MCF 10A (cell line): ENCODE measurements around the gene FRY. TPM values are rescaled to one million over a fixed set of nuclear protein-coding genes. Genes with fewer than 3 reads are reported as not detected.
"Not testable (repeated sequence)": the region's sequence is repeated elsewhere in the genome, so short reads cannot be mapped to it uniquely, and the experiment has no call there.

Source experiments
- Bru-seq: library from RNA; stranded (reverse); fragments of 400-500 nt; gene quantifications from one replicate; lab custom pipeline; 2021; lab: Mats Ljungman, UMichigan
- BruChase-seq, 2 experiments: library from RNA; stranded (reverse); fragments of 400-500 nt; gene quantifications; one replicate each; lab custom pipeline; 2021; lab: Mats Ljungman, UMichigan
- BruUV-seq: library from RNA; stranded (reverse); fragments of 400-500 nt; replicated peaks from 2 replicates; lab custom pipeline; 2021; lab: Mats Ljungman, UMichigan
- CTCF ChIA-PET: fragments of 300-600 bp; sonication (Branson Sonifier 250); formaldehyde crosslinking; extraction: SDS; loops from one replicate; lab custom pipeline; 2021; ENCODE audit warnings: antibody characterized with exemption, inconsistent platforms; lab: Yijun Ruan, JAX
- POLR2A ChIA-PET: fragments of 300-600, 350-650 bp; sonication (Branson Sonifier 250); formaldehyde crosslinking; extraction: SDS; loops from one replicate; lab custom pipeline; 2020; ENCODE audit warnings: antibody characterized with exemption, inconsistent platforms; lab: Yijun Ruan, JAX
- DNase-seq: peaks from one replicate; pipeline ENCODE4 v3.0.0-alpha.2; 2018; ENCODE audit not compliant: unreplicated experiment
- H3K27ac Mint-ChIP-seq: one replicate; pipeline ENCODE4 v1.8.0; 2022; ENCODE audit warnings: mild to moderate bottlenecking, low read depth, mixed read lengths; ENCODE audit not compliant: unreplicated experiment
- H3K27me3 Mint-ChIP-seq: one replicate; pipeline ENCODE4 v1.8.0; 2022; ENCODE audit warnings: mixed read lengths; ENCODE audit not compliant: insufficient read depth, unreplicated experiment
- H3K36me3 Mint-ChIP-seq: one replicate; pipeline ENCODE4 v1.8.0; 2022; ENCODE audit warnings: mild to moderate bottlenecking, moderate library complexity, mixed read lengths; ENCODE audit not compliant: insufficient read depth, unreplicated experiment
- H3K4me1 Mint-ChIP-seq: one replicate; pipeline ENCODE4 v1.8.0; 2022; ENCODE audit warnings: mixed read lengths; ENCODE audit not compliant: insufficient read depth, unreplicated experiment
- H3K4me3 Mint-ChIP-seq: one replicate; pipeline ENCODE4 v1.8.0; 2022; ENCODE audit warnings: mild to moderate bottlenecking, moderate library complexity, mixed read lengths; ENCODE audit not compliant: unreplicated experiment
- H3K9me3 Mint-ChIP-seq: one replicate; pipeline ENCODE4 v1.8.0; 2022; ENCODE audit warnings: mixed read lengths; ENCODE audit not compliant: unreplicated experiment
- CTCF ChIP-seq: fragments of 200-600 bp; IDR thresholded peaks from one replicate; pipeline ENCODE4 v1.8.0; 2022; ENCODE audit warnings: antibody characterized with exemption, mild to moderate bottlenecking; ENCODE audit not compliant: unreplicated experiment
- intact Hi-C: fragments of 100-400 bp; cut with micrococcal nuclease; formaldehyde crosslinking; loops from 2 replicates; pipeline ENCODE4 v1.14.1; 2022
- long read RNA-seq: library from polyadenylated mRNA; stranded (forward); transcript quantifications from one replicate; pipeline ENCODE4 v2.0.0, GENCODE V29; 2022
- total RNA-seq: library from RNA; stranded (reverse); gene quantifications from 2 replicates; pipeline ENCODE4 v1.2.3, GENCODE V29; 2022

FRY gene
- total RNA-seq, result 8.9 and 9.1 TPM in 2 replicates
- percentile 51 among the genes with signal in this experiment for Bru-seq, nascent RNA
- percentile 42 among the genes with signal in this experiment for BruChase-seq, experiment 1, labeled RNA remaining after a 6-hour chase
- percentile 45 among the genes with signal in this experiment for BruChase-seq, experiment 2, labeled RNA remaining after a 2-hour chase
- long read RNA-seq, partial matches to known transcripts, result 10 of 13 reads
- long read RNA-seq, other reads (novel, unspliced or antisense), result 2 of 13 reads

DNA sequence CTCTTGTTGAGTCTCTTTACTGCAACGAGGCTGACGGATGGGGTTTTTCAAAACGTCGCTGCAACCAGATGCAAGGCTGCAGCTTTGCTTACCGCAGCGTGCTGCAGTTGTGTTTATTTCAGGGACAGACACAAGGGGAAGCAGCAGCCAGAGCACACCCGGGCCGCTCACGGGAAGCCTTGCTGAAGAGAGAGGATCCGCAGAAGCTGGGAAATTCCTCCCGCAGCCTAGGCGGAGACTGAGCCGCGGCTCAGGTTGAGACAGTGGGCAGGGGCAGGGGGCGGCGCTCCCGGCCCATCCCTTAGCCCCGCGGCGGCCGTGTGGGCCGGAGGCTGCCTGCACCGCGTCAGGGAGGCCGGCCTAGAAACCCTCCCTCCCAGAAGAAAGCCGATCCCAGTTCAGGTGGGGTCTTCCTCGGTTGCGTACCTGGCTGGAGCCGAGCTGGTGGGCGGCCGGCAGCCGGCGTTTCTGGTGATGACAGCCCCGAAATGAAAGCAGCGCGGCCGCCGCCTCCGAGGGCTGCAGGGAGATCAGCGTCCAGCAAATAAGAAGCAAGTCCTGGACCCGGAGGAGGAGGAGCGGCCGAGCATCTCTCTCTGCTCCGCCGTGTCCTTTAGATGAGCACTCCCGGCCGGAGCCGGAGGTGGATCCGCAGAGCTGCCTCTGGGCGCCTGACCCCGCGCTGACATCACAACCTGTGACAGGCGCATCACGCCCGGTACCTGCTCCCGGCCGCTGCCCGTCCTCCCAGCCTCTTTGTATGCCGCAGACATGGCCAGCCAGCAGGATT is at the start of gene FRY:
Gene FRY, plus strand, starts transcription at position 750 of the 790 bp plus-strand sequence. Its CDS starts 22 bp downstream, at position 772.
- BruUV-seq, result no TSS peak
- Mint-ChIP-seq H3K9me3 (no peaks in the 10 kb centered on the region), H3K36me3 (no peaks in the 10 kb centered on the region), H3K27ac (no peak within 1 kb of the TSS), H3K27me3 (no peaks in the 10 kb centered on the region), H3K4me3 (peak within 1 kb of the TSS; percentile 77), H3K4me1 (peaks cover 6% of the 10 kb centered on the region)
- intact Hi-C loops, result no loop called here
- ChIA-PET POLR2A (interaction anchor here (0.6 to 2.4 kb wide), 9 partner anchors 10 to 1607 kb away, joined by 3 to 8 read pairs (median 6); partner anchors contain the start of genes BRCA2 and ZAR1L), CTCF (interaction anchor here (0.6 to 1.5 kb wide), 6 partner anchors 15 to 281 kb away, joined by 3 to 4 read pairs (median 3); no protein-coding TSS in a partner anchor)
- DNase-seq, result peak; percentile 60
- no peak for TF ChIP-seq CTCF

DNA sequence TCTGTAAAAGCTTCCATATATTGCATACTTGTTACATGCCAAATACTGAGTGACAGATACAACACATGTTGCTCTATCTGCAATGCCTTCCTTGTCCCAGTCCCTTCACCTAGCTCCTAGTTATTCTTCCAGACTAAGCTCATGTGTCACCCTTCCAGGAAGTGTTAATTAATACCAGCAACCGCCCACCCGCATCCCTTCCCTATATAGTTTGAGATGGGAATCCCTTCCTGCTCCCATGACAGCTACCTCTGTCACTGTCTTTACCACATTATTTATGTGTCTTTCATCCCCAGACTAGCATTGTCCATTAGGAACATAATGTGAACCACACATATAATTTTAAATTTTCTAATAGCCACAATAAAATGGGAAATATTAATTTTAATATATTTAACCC is 49.5 kb upstream of the FRY start:
- CTCF ChIA-PET, result interaction anchor here (0.6 kb wide), 1 partner anchor 16 kb away, joined by 3 read pairs; no protein-coding TSS in a partner anchor
- DNase-seq, result no peak
- Mint-ChIP-seq H3K36me3 (peaks cover 6% of the 10 kb centered on the region), H3K9me3 (no peaks in the 10 kb centered on the region), H3K27me3 (no peaks in the 10 kb centered on the region), H3K4me3 (no peak overlapping the region), H3K4me1 (peaks cover 28% of the 10 kb centered on the region), H3K27ac (peak overlapping the region; percentile 55)
- TF ChIP-seq CTCF, result no peak
- POLR2A ChIA-PET, result interaction anchor here (0.6 to 0.9 kb wide), 2 partner anchors 11 to 50 kb away, joined by 3 to 4 read pairs; no protein-coding TSS in a partner anchor
- no TSS peak for BruUV-seq
- intact Hi-C loops, result loop anchor here (2.0 kb wide), 1 partner anchor 37 kb away; no protein-coding TSS in a partner anchor

DNA sequence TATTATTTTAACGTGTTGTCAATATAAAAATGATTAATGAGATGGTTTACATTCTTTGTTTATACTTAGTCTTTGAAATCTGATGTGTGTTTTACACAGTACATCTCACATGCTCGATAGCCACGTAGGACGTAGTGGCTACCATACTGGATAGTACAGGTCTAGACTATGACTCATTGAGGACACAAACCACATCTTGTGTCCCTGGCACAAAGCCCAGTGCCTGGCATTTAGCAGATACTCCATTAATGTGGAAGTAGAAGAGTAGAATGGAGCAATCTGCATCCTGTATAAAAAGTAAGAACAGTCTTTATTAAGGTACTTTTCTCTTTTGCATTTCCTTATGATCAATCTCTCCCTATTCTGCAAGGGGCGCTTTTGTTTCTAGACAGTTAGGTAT is 49.0 kb upstream of the FRY start:
- peak; percentile 98 for DNase-seq
- no peaks in the 10 kb centered on the region for H3K9me3 Mint-ChIP-seq
- CTCF ChIA-PET, result no interaction called here

DNA sequence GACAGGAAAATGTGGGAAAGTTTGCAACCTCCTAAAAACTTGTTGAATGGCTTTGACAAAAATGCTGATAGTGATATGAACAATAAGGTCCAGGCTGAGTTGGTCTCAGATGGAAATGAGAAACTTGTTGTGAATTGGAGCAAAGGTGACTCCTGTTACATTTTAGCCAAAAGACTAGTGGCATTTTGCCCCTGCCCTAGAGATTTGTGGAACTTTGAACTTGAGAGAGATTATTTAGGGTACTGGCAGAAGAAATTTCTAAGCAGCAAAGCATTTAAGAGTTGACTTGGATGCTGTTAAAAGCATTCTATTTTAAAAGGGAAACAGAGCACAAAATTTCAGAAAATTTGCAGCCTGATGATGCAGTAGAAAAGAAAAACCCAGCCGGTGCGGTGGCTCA is 47.9 kb upstream of the FRY start:
- H3K9me3 Mint-ChIP-seq, H3K36me3 Mint-ChIP-seq, POLR2A ChIA-PET, BruUV-seq, DNase-seq, CTCF ChIA-PET, H3K27ac Mint-ChIP-seq, H3K27me3 Mint-ChIP-seq, H3K4me3 Mint-ChIP-seq: not testable (repeated sequence)
- intact Hi-C loops, result loop anchor here (2.0 kb wide), 1 partner anchor 39 kb away; no protein-coding TSS in a partner anchor
- peaks cover 23% of the 10 kb centered on the region for H3K4me1 Mint-ChIP-seq

More for the DNA sequence above, 49.0 kb upstream of the FRY start:
- intact Hi-C loops, result loop anchor here (2.0 kb wide), 1 partner anchor 38 kb away; no protein-coding TSS in a partner anchor
- no TSS peak for BruUV-seq
- peaks cover 6% of the 10 kb centered on the region for H3K36me3 Mint-ChIP-seq
- peaks cover 30% of the 10 kb centered on the region for H3K4me1 Mint-ChIP-seq
- no peaks in the 10 kb centered on the region for H3K27me3 Mint-ChIP-seq
- H3K4me3 Mint-ChIP-seq, result no peak overlapping the region
- POLR2A ChIA-PET, result no interaction called here
- H3K27ac Mint-ChIP-seq, result peak overlapping the region; percentile 55
- no peak for TF ChIP-seq CTCF

GRCh38 chr13:31984388-31984787 is 47.2 kb upstream of the FRY start:
- H3K9me3 Mint-ChIP-seq, intact Hi-C loops, H3K4me3 Mint-ChIP-seq, DNase-seq, BruUV-seq, H3K27me3 Mint-ChIP-seq, H3K27ac Mint-ChIP-seq, H3K36me3 Mint-ChIP-seq, POLR2A ChIA-PET: not testable (repeated sequence)
- CTCF ChIA-PET, result interaction anchor here (1.2 kb wide), 1 partner anchor 17 kb away, joined by 3 read pairs; no protein-coding TSS in a partner anchor
- H3K4me1 Mint-ChIP-seq, result peaks cover 23% of the 10 kb centered on the region
